ENCODE results near the gene INMT. TPM values are rescaled to one million over a fixed set of nuclear protein-coding genes. Genes with fewer than 3 reads are reported as not detected.

INMT gene
- total RNA-seq, 1 experiment from 2014 or later = 3.3 TPM

DNA sequence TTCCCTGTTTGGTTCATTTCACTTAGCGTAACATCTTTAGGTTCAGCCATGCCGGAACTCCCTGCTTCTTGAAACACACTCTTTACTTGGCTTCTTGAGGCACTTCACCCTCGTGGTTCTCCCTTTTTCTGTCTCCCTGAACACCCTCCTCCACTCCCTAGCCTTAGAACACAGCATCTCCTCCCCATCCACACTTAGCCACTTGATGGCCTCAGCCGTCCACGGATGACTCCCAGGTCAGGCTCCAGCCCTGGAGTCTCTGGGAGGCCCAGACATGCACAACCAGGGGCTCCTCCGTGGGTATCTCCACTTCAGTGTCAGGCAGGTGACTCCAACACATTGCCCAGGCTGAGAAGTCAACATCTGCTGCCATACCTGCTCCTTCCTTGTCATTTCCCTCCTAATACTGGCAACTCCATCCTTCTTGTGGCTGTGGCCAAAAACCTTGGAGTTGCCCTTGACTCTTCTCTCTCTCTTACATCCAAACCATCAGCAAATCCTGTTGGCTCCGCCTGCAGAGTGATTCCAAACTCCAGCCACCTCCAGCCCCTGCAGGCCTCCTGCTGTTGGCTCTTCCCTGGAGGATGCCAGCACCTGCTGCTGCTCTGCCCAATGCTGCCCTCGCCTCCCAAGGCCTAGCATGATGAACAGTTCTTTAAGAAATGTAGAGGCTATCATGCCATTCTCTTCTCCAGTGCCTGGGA is 8.4 kb upstream of the INMT start:
- Histone ChIP-seq H3K4me1 (peaks cover 9% of the 10 kb centered on the region), H3K4me3 (ENCODE audit: low read depth, low read length) (no peak overlapping the region), H3K9me3 (no peaks in the 10 kb centered on the region), H3K36me3 (ENCODE audit: control insufficient read depth, insufficient read depth, low read length) (no peaks in the 10 kb centered on the region), H3K27me3 (replicated peaks; ENCODE audit: control insufficient read depth, insufficient read depth, low read length) (no peaks in the 10 kb centered on the region; the same call in 1 of the 2 replicates)
- Mint-ChIP-seq H3K36me3 (ENCODE audit: insufficient read depth, unreplicated experiment) (no peaks in the 10 kb centered on the region), H3K9me3 (ENCODE audit: unreplicated experiment) (no peaks in the 10 kb centered on the region), H3K27ac (ENCODE audit: unreplicated experiment) (no peak overlapping the region), H3K27me3 (ENCODE audit: insufficient read depth, unreplicated experiment) (no peaks in the 10 kb centered on the region), H3K4me1 (ENCODE audit: low read depth, unreplicated experiment) (peaks cover 11% of the 10 kb centered on the region), H3K4me3 (ENCODE audit: unreplicated experiment) (no peak overlapping the region)
- ChIA-PET CTCF (no interaction called here), POLR2A (no interaction called here)
- BruUV-seq (replicated peaks) = no TSS peak
- intact Hi-C loops (cut with micrococcal nuclease; ENCODE audit: unreplicated experiment) = loop anchor here (2.0 to 10.0 kb wide), 5 partner anchors 61 to 381 kb away; partner anchors contain the start of gene CRHR2
- DNase-seq = peak; percentile 52 to 55
- TF ChIP-seq, protein P1, sequence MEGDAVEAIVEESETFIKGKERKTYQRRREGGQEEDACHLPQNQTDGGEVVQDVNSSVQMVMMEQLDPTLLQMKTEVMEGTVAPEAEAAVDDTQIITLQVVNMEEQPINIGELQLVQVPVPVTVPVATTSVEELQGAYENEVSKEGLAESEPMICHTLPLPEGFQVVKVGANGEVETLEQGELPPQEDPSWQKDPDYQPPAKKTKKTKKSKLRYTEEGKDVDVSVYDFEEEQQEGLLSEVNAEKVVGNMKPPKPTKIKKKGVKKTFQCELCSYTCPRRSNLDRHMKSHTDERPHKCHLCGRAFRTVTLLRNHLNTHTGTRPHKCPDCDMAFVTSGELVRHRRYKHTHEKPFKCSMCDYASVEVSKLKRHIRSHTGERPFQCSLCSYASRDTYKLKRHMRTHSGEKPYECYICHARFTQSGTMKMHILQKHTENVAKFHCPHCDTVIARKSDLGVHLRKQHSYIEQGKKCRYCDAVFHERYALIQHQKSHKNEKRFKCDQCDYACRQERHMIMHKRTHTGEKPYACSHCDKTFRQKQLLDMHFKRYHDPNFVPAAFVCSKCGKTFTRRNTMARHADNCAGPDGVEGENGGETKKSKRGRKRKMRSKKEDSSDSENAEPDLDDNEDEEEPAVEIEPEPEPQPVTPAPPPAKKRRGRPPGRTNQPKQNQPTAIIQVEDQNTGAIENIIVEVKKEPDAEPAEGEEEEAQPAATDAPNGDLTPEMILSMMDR (IDR thresholded peaks at IDR 0.05; ENCODE audit: insufficient read depth in 1 of 2, low read depth in 1 of 2, low read length in 1 of 2, severe bottlenecking in 1 of 2, unreplicated experiment in 1 of 2) = peak in 1 of 2 experiments; percentile 9

DNA sequence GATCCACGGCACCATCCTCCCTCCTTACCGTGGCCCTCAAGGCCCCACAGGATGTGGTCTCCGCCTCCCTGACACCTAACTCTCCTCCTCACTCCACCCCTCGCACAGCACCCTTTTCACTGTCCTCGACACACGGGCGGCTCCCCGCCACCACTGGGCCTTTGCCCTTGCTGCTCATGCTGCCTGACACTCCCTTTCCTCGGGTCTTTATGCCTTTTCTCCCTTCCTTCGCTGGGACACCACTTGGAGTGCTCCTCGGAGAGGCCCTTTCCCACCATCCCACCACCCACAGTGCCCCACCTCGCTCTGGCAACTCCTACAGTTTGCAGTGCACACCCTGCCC is 7.9 kb upstream of the INMT start:
- no peak for DNase-seq
- Histone ChIP-seq H3K36me3 (ENCODE audit: control insufficient read depth, insufficient read depth, low read length) (no peaks in the 10 kb centered on the region), H3K9me3 (no peaks in the 10 kb centered on the region), H3K4me1 (peaks cover 13% of the 10 kb centered on the region), H3K4me3 (ENCODE audit: low read depth, low read length) (no peak overlapping the region), H3K27me3 (replicated peaks; ENCODE audit: control insufficient read depth, insufficient read depth, low read length) (no peaks in the 10 kb centered on the region; the same call in 1 of the 2 replicates)
- intact Hi-C loops (cut with micrococcal nuclease; ENCODE audit: unreplicated experiment) = loop anchor here (5.0 to 10.0 kb wide), 4 partner anchors 62 to 381 kb away; partner anchors contain the start of gene CRHR2
- CTCF ChIA-PET = no interaction called here
- Mint-ChIP-seq H3K4me1 (ENCODE audit: low read depth, unreplicated experiment) (peaks cover 16% of the 10 kb centered on the region), H3K36me3 (ENCODE audit: insufficient read depth, unreplicated experiment) (no peaks in the 10 kb centered on the region), H3K27ac (ENCODE audit: unreplicated experiment) (no peak overlapping the region), H3K9me3 (ENCODE audit: unreplicated experiment) (no peaks in the 10 kb centered on the region), H3K27me3 (ENCODE audit: insufficient read depth, unreplicated experiment) (no peaks in the 10 kb centered on the region), H3K4me3 (ENCODE audit: unreplicated experiment) (no peak overlapping the region)
- POLR2A ChIA-PET = no interaction called here
- no TSS peak for BruUV-seq (replicated peaks)
- TF ChIP-seq, protein P1 (IDR thresholded peaks at IDR 0.05; ENCODE audit: insufficient read depth in 1 of 2, low read depth in 1 of 2, low read length in 1 of 2, severe bottlenecking in 1 of 2, unreplicated experiment in 1 of 2) = no peak

DNA sequence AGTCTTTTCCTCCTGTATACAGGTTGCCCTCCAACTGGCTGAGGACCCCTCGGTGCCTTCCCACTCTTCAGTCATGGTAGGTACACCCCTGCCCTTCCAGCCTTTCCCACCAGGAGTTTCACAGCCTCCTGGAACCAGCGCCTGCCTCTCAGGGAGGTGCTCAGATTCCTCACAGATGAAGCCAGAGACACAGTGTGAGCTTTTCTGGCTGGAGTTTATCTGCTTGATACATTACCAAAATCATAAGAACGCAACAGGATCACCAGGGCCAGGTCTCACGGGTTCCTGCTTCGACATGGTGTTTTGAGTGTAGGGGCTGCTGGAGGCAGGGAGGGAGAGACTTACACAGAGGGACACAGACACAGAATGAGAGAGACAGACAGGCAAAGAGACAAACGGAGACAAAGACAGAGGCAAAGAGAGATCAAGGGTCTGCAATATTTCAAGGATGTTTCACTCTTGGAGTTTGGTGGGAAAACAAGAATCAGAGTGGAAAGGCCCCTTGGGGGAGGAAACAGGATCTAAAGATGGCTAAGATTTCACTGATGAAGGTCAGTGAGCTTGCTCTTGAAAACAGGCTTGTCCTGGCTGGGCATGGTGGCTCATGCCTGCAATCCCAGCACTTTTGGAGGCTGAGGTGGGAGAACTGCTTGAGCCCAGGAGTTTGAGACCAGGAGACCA is 6.5 kb upstream of the INMT start:
- no peak for DNase-seq
- H3K4me1 ChIP-seq = peaks cover 15% of the 10 kb centered on the region
- ChIA-PET CTCF (interaction anchor here (0.9 kb wide), 1 partner anchor 30 kb away, joined by 4 read pairs; no protein-coding TSS in a partner anchor), POLR2A (no interaction called here)
- Mint-ChIP-seq H3K4me3 (ENCODE audit: unreplicated experiment) (no peak overlapping the region), H3K27ac (ENCODE audit: unreplicated experiment) (no peak overlapping the region), H3K36me3 (ENCODE audit: insufficient read depth, unreplicated experiment) (no peaks in the 10 kb centered on the region), H3K9me3 (ENCODE audit: unreplicated experiment) (no peaks in the 10 kb centered on the region), H3K4me1 (ENCODE audit: low read depth, unreplicated experiment) (peaks cover 23% of the 10 kb centered on the region), H3K27me3 (ENCODE audit: insufficient read depth, unreplicated experiment) (no peaks in the 10 kb centered on the region)
- no peaks in the 10 kb centered on the region; the same call in 1 of the 2 replicates for H3K27me3 ChIP-seq (replicated peaks; ENCODE audit: control insufficient read depth, insufficient read depth, low read length)
- intact Hi-C loops (cut with micrococcal nuclease; ENCODE audit: unreplicated experiment) = loop anchor here (10.0 kb wide), 2 partner anchors 139 to 379 kb away; no protein-coding TSS in a partner anchor
- no peaks in the 10 kb centered on the region for H3K9me3 ChIP-seq
- H3K4me3 ChIP-seq (ENCODE audit: low read depth, low read length) = no peak overlapping the region
- TF ChIP-seq, protein P1 (IDR thresholded peaks at IDR 0.05; ENCODE audit: insufficient read depth in 1 of 2, low read depth in 1 of 2, low read length in 1 of 2, severe bottlenecking in 1 of 2, unreplicated experiment in 1 of 2) = no peak
- no TSS peak for BruUV-seq (replicated peaks)
- H3K36me3 ChIP-seq (ENCODE audit: control insufficient read depth, insufficient read depth, low read length) = no peaks in the 10 kb centered on the region

All from Caco-2 (cell line).